Stomach (tissue), 9 donors: ENCODE data around the gene NPHP4. TPM values are rescaled to one million over a fixed set of nuclear protein-coding genes. Genes with fewer than 3 reads are reported as not detected.
"Not testable (repeated sequence)": the region's sequence is repeated elsewhere in the genome, so short reads cannot be mapped to it uniquely, and the experiment has no call there.

Experiments
- DNase-seq, 2 donors: peaks; one replicate each; pipeline versions ENCODE4 v3.0.0 to v3.0.0-alpha.2; 2013 to 2019
- H3K27ac ChIP-seq, 5 donors: fragments of 200-600 bp in 4 of 5; sonication (generic) in 4 of 5; one replicate each; pipeline ENCODE4 v1.5.1; 2013 to 2019; ENCODE audit warnings: mild to moderate bottlenecking in 1 of 5, moderate library complexity in 1 of 5
- H3K27me3 ChIP-seq, 3 donors: fragments of 200-600 bp; sonication (generic); one replicate each; pipeline ENCODE4 v1.5.1; 2017 to 2019; ENCODE audit warnings: mixed run types in 1 of 3
- H3K36me3 ChIP-seq, 4 donors: fragments of 200-600 bp; sonication (generic); 1 replicate in 3 of 4; 2 replicates in 1 of 4; pipeline ENCODE4 v1.5.1; 2016 to 2019
- H3K4me1 ChIP-seq, 4 donors: fragments of 200-600 bp; sonication (generic); one replicate each; pipeline ENCODE4 v1.5.1; 2016 to 2019
- H3K4me3 ChIP-seq, 4 donors: fragments of 200-600 bp; sonication (generic) in 3 of 4; one replicate each; pipeline ENCODE4 v1.5.1; 2016 to 2019; ENCODE audit warnings: mild to moderate bottlenecking in 1 of 4
- H3K9me3 ChIP-seq, 4 donors: fragments of 200-600 bp; sonication (generic); one replicate each; pipeline ENCODE4 v1.5.1; 2016 to 2019
- EP300 ChIP-seq: sonication (generic); formaldehyde crosslinking; IDR thresholded peaks from one replicate; pipeline ENCODE4 v1.6.1; 2017; ENCODE audit warnings: antibody characterized with exemption
- POLR2A ChIP-seq, 4 donors: fragments of 450-650 bp; IDR thresholded peaks; one replicate each; pipeline ENCODE4 v1.6.1; 2016; ENCODE audit warnings: antibody characterized with exemption in 4 of 4, control low read depth in 2 of 4, mild to moderate bottlenecking in 1 of 4, moderate library complexity in 1 of 4
- POLR2AphosphoS5 ChIP-seq, 3 donors: sonication (generic); formaldehyde crosslinking; IDR thresholded peaks; one replicate each; pipeline ENCODE4 v1.6.1; 2016; ENCODE audit warnings: antibody characterized with exemption in 3 of 3
- WGBS, 5 donors: extraction: QIAGEN DNeasy Blood & Tissue Kit in 3 of 5; methylation state at CpG; one replicate each; pipeline versions ENCODE4 v1.1.5 to v1.1.7; 2013 to 2018; 5-methylcytosine and 5-hydroxymethylcytosine counted together
- intact Hi-C: fragments of 100-400 bp; cut with DNase I; formaldehyde crosslinking; loops from one replicate; pipeline ENCODE4 v1.15.1; 2023; ENCODE audit warnings: low total_unique reads
- polyA plus RNA-seq, 3 donors: library from polyadenylated mRNA; stranded (reverse); fragments of 200-250 nt; gene quantifications; one replicate each; pipeline ENCODE4 v1.2.3, GENCODE V29; 2013
- total RNA-seq, 5 donors: library from RNA; depleted of rRNA; stranded (reverse); fragments of >200 nt; gene quantifications; one replicate each; pipeline versions ENCODE4 v1.1.0 to v1.2.3, GENCODE V29; 2014 to 2016
- TF ChIP-seq, protein P1 (sequence below), 7 experiments: fragments of 450-650 bp in 4 of 7; fragments of 200-600 bp in 3 of 7; sonication (generic) in 3 of 7; IDR thresholded peaks; one replicate each; pipeline ENCODE4 v1.5.1; 2016 to 2019; ENCODE audit warnings: antibody characterized with exemption in 7 of 7, control low read depth in 2 of 7, mild to moderate bottlenecking in 1 of 7
- donor health status: healthy with polysubstance abuse.
- donor health status: Bipolar disorder and iron deficiency.
- donor health status: healthy.

Gene NPHP4
- total and polyA plus RNA-seq, 8 donors, result 1.9 to 29.7 (median 7.3) TPM

DNA sequence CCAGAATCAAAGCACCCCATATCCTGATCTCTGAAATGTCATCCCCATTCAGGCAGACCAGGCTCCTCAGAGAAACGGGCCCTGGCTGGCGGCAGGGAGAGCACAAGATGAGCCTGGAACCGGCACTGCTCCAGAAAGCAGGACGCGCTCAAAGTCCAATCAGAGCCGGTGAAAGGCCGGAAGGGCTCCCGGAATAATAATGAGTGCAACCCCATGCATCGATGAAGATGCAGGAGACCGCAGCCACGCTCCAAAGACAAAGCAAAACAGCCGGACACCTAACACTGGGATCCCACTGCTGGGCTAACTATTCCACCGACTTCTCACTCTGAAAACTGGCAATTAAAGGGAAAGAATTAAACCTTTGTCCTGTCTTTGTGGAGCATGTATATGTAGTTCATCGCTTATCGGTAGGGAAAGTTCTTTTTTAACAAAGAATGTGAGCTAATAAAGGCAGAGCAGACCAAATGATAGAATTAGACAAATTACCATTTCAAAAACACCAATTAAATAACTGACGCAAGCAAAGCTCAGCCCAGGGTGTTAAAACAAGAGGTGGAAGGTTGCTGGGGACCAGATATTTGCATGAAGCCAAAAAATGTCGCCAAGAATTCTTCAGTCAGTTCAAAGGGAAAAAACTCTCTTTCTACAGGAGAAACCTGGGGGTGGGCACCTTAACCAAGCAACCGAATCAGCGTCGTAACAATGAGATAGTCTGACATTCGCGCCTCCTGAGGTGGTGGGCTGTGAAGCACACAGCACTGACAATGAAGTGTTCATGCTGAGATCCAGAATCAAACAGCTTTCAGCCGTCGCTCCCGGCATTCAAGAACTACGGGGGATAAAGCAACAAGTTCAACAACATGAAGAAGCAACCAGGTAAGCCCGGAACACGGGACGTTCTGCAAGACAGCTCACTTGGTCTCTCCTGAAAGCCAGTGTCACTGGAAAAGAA lies 95.2 kb downstream of the NPHP4 start:
- H3K36me3 ChIP-seq, result peaks cover 0 to 55% (median 27%) of the 10 kb centered on the region in 4 donors
- no peak for DNase-seq
- H3K4me3 ChIP-seq, result no peak overlapping the region
- 81 to 86% (median 83%) methylated on average over 29 of the region's 29 CpGs for WGBS, 5 donors
- H3K9me3 ChIP-seq, result no peaks in the 10 kb centered on the region
- H3K27me3 ChIP-seq, result no peaks in the 10 kb centered on the region
- intact Hi-C loops, result no loop called here
- no peaks in the 10 kb centered on the region for H3K4me1 ChIP-seq
- TF ChIP-seq, protein P1, sequence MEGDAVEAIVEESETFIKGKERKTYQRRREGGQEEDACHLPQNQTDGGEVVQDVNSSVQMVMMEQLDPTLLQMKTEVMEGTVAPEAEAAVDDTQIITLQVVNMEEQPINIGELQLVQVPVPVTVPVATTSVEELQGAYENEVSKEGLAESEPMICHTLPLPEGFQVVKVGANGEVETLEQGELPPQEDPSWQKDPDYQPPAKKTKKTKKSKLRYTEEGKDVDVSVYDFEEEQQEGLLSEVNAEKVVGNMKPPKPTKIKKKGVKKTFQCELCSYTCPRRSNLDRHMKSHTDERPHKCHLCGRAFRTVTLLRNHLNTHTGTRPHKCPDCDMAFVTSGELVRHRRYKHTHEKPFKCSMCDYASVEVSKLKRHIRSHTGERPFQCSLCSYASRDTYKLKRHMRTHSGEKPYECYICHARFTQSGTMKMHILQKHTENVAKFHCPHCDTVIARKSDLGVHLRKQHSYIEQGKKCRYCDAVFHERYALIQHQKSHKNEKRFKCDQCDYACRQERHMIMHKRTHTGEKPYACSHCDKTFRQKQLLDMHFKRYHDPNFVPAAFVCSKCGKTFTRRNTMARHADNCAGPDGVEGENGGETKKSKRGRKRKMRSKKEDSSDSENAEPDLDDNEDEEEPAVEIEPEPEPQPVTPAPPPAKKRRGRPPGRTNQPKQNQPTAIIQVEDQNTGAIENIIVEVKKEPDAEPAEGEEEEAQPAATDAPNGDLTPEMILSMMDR (IDR thresholded peaks at IDR 0.05), result no peak
- TF ChIP-seq EP300 (no peak), POLR2AphosphoS5 (IDR thresholded peaks at IDR 0.05) (no peak), POLR2A (IDR thresholded peaks at IDR 0.05) (no peak)
- H3K27ac ChIP-seq, result no peak overlapping the region

DNA sequence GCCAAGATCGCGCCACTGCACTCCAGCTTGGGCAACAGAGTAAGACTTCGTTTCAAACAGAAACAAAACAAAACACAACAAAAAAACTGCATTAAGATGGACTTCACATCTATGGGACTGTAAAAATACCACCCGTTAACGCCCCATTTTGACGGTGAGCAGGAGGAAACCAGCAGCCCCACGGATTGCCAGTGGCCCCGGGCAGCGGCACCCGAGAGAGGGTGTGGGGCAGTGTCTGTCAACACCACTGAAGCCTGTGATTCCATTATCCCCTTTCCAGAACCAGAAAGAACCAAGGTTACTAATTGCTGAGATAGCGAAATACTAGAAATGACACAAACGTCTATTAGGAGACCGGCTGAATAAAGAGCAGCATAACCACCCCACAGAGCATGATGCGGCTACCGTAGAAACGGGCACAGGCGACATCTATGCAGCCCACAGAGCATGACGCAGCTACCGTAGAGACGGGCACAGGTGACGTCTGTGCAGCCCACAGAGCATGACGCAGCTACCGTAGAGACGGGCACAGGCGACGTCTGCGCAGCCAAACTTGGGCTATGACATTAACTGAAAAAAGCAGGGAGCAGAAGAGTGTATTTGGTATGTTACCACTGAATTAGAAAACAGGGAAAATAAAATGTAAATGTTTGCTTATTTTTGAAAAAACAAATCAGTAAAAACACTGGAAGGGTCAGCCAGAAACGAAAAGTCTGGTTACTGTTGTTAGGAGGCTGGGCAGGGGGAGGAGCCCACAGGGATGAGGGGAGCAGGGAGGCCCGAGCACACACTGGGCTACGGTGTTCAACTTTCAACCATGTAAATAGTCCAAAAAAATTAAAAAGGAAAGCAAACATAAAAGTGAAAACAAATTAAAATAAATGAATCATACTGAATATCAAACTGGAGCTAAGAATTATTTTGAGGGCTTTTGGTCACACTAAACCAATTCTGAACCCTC lies 96.5 kb downstream of the NPHP4 start:
- H3K4me3 ChIP-seq, result no peak overlapping the region
- peaks cover 0 to 58% (median 26%) of the 10 kb centered on the region in 4 donors for H3K36me3 ChIP-seq
- H3K9me3 ChIP-seq, result no peaks in the 10 kb centered on the region
- no peaks in the 10 kb centered on the region for H3K4me1 ChIP-seq
- peak in 1 of 2 donors; percentile 44 for DNase-seq
- intact Hi-C loops, result no loop called here
- WGBS, 5 donors, result 90 to 95% (median 90%) methylated on average over 30 of the region's 30 CpGs
- H3K27ac ChIP-seq, result no peak overlapping the region
- TF ChIP-seq POLR2AphosphoS5 (IDR thresholded peaks at IDR 0.05) (no peak), POLR2A (IDR thresholded peaks at IDR 0.05) (no peak), EP300 (no peak)
- TF ChIP-seq, protein P1 (IDR thresholded peaks at IDR 0.05), result no peak
- H3K27me3 ChIP-seq, result no peaks in the 10 kb centered on the region

DNA sequence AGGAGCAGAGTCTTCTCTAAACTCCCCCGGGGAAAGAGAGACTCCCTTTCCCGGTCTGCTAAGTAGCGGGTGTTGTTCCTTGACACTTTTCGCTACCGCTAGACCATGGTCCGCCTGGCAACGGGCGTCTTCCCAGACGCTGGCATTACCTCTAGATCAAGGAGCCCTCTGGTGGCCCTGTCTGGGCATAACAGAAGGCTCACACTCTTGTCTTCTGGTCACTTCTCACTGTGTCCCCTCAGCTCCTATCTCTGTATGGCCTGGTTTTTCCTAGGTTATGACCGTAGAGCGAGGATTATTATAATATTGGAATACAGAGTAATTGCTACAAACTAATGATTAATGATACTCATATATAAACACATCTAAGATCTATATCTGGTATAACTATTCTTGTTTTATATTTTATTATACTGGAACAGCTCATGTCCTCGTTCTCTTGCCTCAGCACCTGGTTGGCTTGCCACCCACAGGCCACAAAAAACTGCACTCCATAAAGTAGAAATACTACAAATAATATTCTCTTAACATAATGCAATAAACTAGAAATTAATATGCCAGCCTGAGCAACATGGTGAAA lies 98.4 kb downstream of the NPHP4 start:
- 88 to 92% (median 91%) methylated on average over 12 of the region's 12 CpGs for WGBS, 5 donors

DNA sequence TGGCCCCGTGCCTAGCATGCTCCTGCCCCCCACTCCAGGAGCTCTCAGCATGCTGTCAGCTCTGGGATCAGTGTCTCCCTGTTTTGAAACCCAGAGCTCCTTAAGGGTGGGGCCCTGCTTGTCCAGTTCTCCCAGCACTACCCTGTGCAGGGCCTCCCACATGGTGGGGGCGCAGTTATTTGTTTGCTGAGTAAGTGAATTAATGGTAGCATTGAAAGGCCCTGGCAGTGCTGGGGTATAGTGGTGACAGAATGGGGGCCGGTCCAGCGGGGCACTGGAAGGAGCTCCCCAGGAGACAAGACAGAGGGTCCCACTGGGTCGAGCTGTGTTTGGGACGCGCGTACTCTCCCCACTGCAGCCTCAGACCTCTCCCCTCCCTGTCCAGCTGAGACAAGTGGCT lies 99.9 kb downstream of the NPHP4 start:
- 93 to 96% (median 94%) methylated on average over 7 to 8 of the region's 8 CpGs for WGBS, 5 donors
- DNase-seq, result no peak
- H3K4me1 ChIP-seq, result no peaks in the 10 kb centered on the region
- H3K36me3 ChIP-seq, result peaks cover 0 to 40% (median 34%) of the 10 kb centered on the region in 4 donors
- no peak overlapping the region for H3K27ac ChIP-seq
- TF ChIP-seq EP300, result no peak
- TF ChIP-seq, protein P1 (IDR thresholded peaks at IDR 0.05), result no peak
- TF ChIP-seq POLR2AphosphoS5 (IDR thresholded peaks at IDR 0.05), result no peak
- no peak for TF ChIP-seq POLR2A (IDR thresholded peaks at IDR 0.05)
- no peaks in the 10 kb centered on the region for H3K27me3 ChIP-seq
- intact Hi-C loops, result no loop called here
- no peak overlapping the region for H3K4me3 ChIP-seq
- no peaks in the 10 kb centered on the region for H3K9me3 ChIP-seq

More for the DNA sequence above, 98.4 kb downstream of the NPHP4 start:
- H3K4me1 ChIP-seq, DNase-seq, intact Hi-C loops, H3K4me3 ChIP-seq, H3K27me3 ChIP-seq, H3K9me3 ChIP-seq, H3K27ac ChIP-seq: not testable (repeated sequence)
- H3K36me3 ChIP-seq, result peaks cover 0 to 54% (median 36%) of the 10 kb centered on the region in 4 donors
